K562 (cell line): ENCODE data around the gene CS. TPM values are rescaled to one million over a fixed set of nuclear protein-coding genes. Genes with fewer than 3 reads are reported as not detected.

Experiments
- AFF4 ChIP-seq: sonication (generic); formaldehyde crosslinking; IDR thresholded peaks from 2 replicates; pipeline ENCODE4 v1.8.0; 2023; ENCODE audit warnings: mild to moderate bottlenecking, missing genetic modification reagents
- BCL6 ChIP-seq: fragments of 250-450 bp; sonication (Bioruptor Pico); IDR thresholded peaks from 2 replicates; pipeline ENCODE4 v1.4.0; 2020
- GTF2B ChIP-seq: IDR thresholded peaks from 2 replicates; pipeline ENCODE4 v1.6.1; 2011; ENCODE audit not compliant: insufficient read length; ENCODE audit errors: extremely low read depth
- HINFP ChIP-seq: fragments of 450-650 bp; conservative IDR thresholded peaks from 2 replicates; pipeline ENCODE4 v1.6.1; 2016; ENCODE audit warnings: missing genetic modification characterization, low read depth, mild to moderate bottlenecking, control low read depth, missing compliant biosample characterization
- HSF4 ChIP-seq: fragments of 250-450 bp; sonication (Bioruptor Pico); IDR thresholded peaks from 2 replicates; pipeline ENCODE4 v2.1.2; 2022; ENCODE audit warnings: mild to moderate bottlenecking, moderate library complexity, borderline replicate concordance
- KDM5B ChIP-seq: fragments of 200-600 bp; sonication (generic); IDR thresholded peaks from 2 replicates; pipeline ENCODE4 v1.6.1; 2012; ENCODE audit warnings: low read depth, mild to moderate bottlenecking, moderate library complexity, low read length, control low read depth, inconsistent platforms; ENCODE audit not compliant: insufficient replicate concordance
- NFIX ChIP-seq: fragments of 250-450 bp; sonication (Bioruptor Pico); IDR thresholded peaks from 2 replicates; pipeline ENCODE4 v1.4.0; 2020; ENCODE audit warnings: low read depth, mild to moderate bottlenecking, moderate library complexity
- RERE ChIP-seq: sonication (generic); formaldehyde crosslinking; IDR thresholded peaks from 2 replicates; pipeline ENCODE4 v1.8.0; 2023; ENCODE audit warnings: missing genetic modification reagents, mild to moderate bottlenecking, borderline replicate concordance
- SAP30 ChIP-seq: fragments of 200-600 bp; sonication (generic); IDR thresholded peaks from 2 replicates; pipeline ENCODE4 v1.6.1; 2012; ENCODE audit warnings: borderline replicate concordance, low read depth, mild to moderate bottlenecking, moderate library complexity, low read length, control low read depth, inconsistent platforms; ENCODE audit not compliant: insufficient read depth, poor library complexity, severe bottlenecking
- TAF7 ChIP-seq: fragments of 450-650 bp; IDR thresholded peaks from 2 replicates; pipeline ENCODE4 v1.6.1; 2016; ENCODE audit warnings: missing genetic modification characterization, missing compliant biosample characterization
- ZNF184 ChIP-seq: sonication (generic); formaldehyde crosslinking; IDR thresholded peaks from 2 replicates; pipeline ENCODE4 v1.5.0; 2020; ENCODE audit warnings: missing genetic modification reagents
- ZNF395 ChIP-seq: fragments of 200-800 bp; sonication (Bioruptor generic); IDR thresholded peaks from 2 replicates; pipeline ENCODE4 v1.6.1; 2017; ENCODE audit warnings: missing genetic modification characterization, missing compliant biosample characterization
- polyA plus RNA-seq, 8 experiments: library from polyadenylated mRNA; depleted of rRNA in 4 of 8; stranded (reverse) in 5 of 8; unstranded in 3 of 8; fragments of >200 nt; fragmentation: Nextera tagmentation in 2 of 8; fragmentation: Illumina TruSeq in 1 of 8; extraction: Ambion mirVana in 2 of 8; extraction: Trizol in 1 of 8; gene quantifications; 2 replicates each; pipeline versions ENCODE4 v1.2.1 to v1.2.3, GENCODE V29; 2011 to 2014; ENCODE audit warnings: inconsistent platforms in 1 of 8, missing spikeins in 1 of 8
- total RNA-seq, 7 experiments: library from RNA; depleted of rRNA in 6 of 7; stranded (reverse); fragments of >200 nt in 6 of 7; fragmentation: Illumina TruSeq in 2 of 7; extraction: Trizol in 2 of 7; gene quantifications; 2 replicates each; pipeline versions ENCODE4 v1.2.1 to v1.2.3, GENCODE V29; 2011 to 2021; ENCODE audit warnings: low replicate concordance in 1 of 7

CS gene
- total and polyA plus RNA-seq, 9 of the 15 experiments (the other 6 are each of a cell fraction or from before 2014, with no cell fraction given): 99.9 to 390 (median 149) TPM

- TF ChIP-seq TAF7 (peak; percentile 75), ZNF184 (CRISPR knock-in tag) (no peak), BCL6 (no peak), ZNF395 (CRISPR knock-in tag) (peak; percentile 67; the same call in 1 of the 2 replicates), NFIX (CRISPR knock-in tag) (peak; percentile 76), KDM5B (peak; percentile 53), GTF2B (no peak), HSF4 (CRISPR knock-in tag) (no peak), SAP30 (peak; percentile 92), RERE (CRISPR knock-in tag) (no peak), HINFP (tag) (no peak), AFF4 (CRISPR knock-in tag) (no peak)
These were observed at the start of gene CS (continued) for GRCh38 chr12:56299853-56300643.
